BE2C (cell line): ENCODE data around the gene LMX1A.

ENCODE experiments used
- DNase-seq: peaks from one replicate; pipeline ENCODE4 v3.0.0-alpha.2; 2020
- H3K27me3 ChIP-seq: fragments of 250-450 bp; sonication (Bioruptor Pico); 2 replicates; pipeline ENCODE4 v1.5.1; 2020; ENCODE audit warnings: mild to moderate bottlenecking
- H3K36me3 ChIP-seq: fragments of 250-450 bp; sonication (Bioruptor Pico); 2 replicates; pipeline ENCODE4 v1.5.1; 2020; ENCODE audit warnings: mild to moderate bottlenecking
- H3K4me1 ChIP-seq: fragments of 250-450 bp; sonication (Bioruptor Pico); 2 replicates; pipeline ENCODE4 v1.5.1; 2020
- H3K4me3 ChIP-seq: 2 replicates; pipeline ENCODE4 v1.5.1; 2011; ENCODE audit warnings: low read depth, low read length
- H3K9me3 ChIP-seq: fragments of 250-450 bp; sonication (Bioruptor Pico); 2 replicates; pipeline ENCODE4 v1.5.1; 2020
- CTCF ChIP-seq: IDR thresholded peaks from 2 replicates; pipeline ENCODE4 v1.5.1; 2012; ENCODE audit warnings: mild to moderate bottlenecking, low read depth, low read length

Gene LMX1A

GRCh38 chr1:165179306-165179705, 177.2 kb downstream of the LMX1A start:
- H3K27me3 ChIP-seq, result no peaks in the 10 kb centered on the region
- no peaks in the 10 kb centered on the region for H3K9me3 ChIP-seq
- DNase-seq, result no peak
- TF ChIP-seq CTCF, result no peak
- H3K4me1 ChIP-seq, result no peaks in the 10 kb centered on the region
- no peaks in the 10 kb centered on the region for H3K36me3 ChIP-seq
- H3K4me3 ChIP-seq, result no peak overlapping the region

- no peak for DNase-seq
- Histone ChIP-seq H3K4me1 (no peaks in the 10 kb centered on the region), H3K36me3 (no peaks in the 10 kb centered on the region), H3K4me3 (no peak overlapping the region), H3K27me3 (no peaks in the 10 kb centered on the region), H3K9me3 (no peaks in the 10 kb centered on the region)
- no peak for TF ChIP-seq CTCF
Measured at GRCh38 chr1:165174491-165174890, 182.0 kb downstream of the LMX1A start.

- DNase-seq, result no peak
- TF ChIP-seq CTCF, result no peak
- Histone ChIP-seq H3K4me3 (no peak overlapping the region), H3K27me3 (no peaks in the 10 kb centered on the region), H3K9me3 (no peaks in the 10 kb centered on the region), H3K36me3 (no peaks in the 10 kb centered on the region), H3K4me1 (no peaks in the 10 kb centered on the region)
Measured at GRCh38 chr1:165173818-165174217, 182.7 kb downstream of the LMX1A start.

GRCh38 chr1:165173409-165173808, 183.1 kb downstream of the LMX1A start:
- no peak for TF ChIP-seq CTCF
- H3K9me3 ChIP-seq, result no peaks in the 10 kb centered on the region
- H3K4me1 ChIP-seq, result no peaks in the 10 kb centered on the region
- DNase-seq, result no peak
- no peaks in the 10 kb centered on the region for H3K36me3 ChIP-seq
- H3K4me3 ChIP-seq, result no peak overlapping the region
- no peaks in the 10 kb centered on the region for H3K27me3 ChIP-seq

GRCh38 chr1:165172666-165173065, 183.8 kb downstream of the LMX1A start:
- no peaks in the 10 kb centered on the region for H3K27me3 ChIP-seq

GRCh38 chr1:165169729-165170128, 186.8 kb downstream of the LMX1A start:
- no peaks in the 10 kb centered on the region for H3K9me3 ChIP-seq
- no peaks in the 10 kb centered on the region for H3K27me3 ChIP-seq
- H3K4me1 ChIP-seq, result no peaks in the 10 kb centered on the region
- DNase-seq, result no peak
- no peaks in the 10 kb centered on the region for H3K36me3 ChIP-seq
- no peak for TF ChIP-seq CTCF
- no peak overlapping the region for H3K4me3 ChIP-seq

More at GRCh38 chr1:165172666-165173065, 183.8 kb downstream of the LMX1A start:
- no peak for TF ChIP-seq CTCF
- no peak overlapping the region for H3K4me3 ChIP-seq
- H3K4me1 ChIP-seq, result no peaks in the 10 kb centered on the region
- H3K9me3 ChIP-seq, result no peaks in the 10 kb centered on the region
- no peaks in the 10 kb centered on the region for H3K36me3 ChIP-seq
- no peak for DNase-seq
